NCI-H1436 (cell line): ENCODE results near the gene DPPA5.
A peak's percentile ranks its signal among the peaks of the same experiment; 100 is the strongest.
"Not testable (repeated sequence)": the region's sequence is repeated elsewhere in the genome, so short reads cannot be mapped to it uniquely, and the experiment has no call there.

ENCODE experiments used
- DNase-seq: peaks from one replicate; lab custom pipeline; 2025; lab: John Stamatoyannopoulos, UW

DPPA5 gene

GRCh38 chr6:73364121-73364520, 10.0 kb upstream of the DPPA5 start:
- no peak for DNase-seq

- no peak for DNase-seq
Observed at GRCh38 chr6:73363537-73363875, 9.4 kb upstream of the DPPA5 start.

- DNase-seq, result no peak
Observed at GRCh38 chr6:73362869-73363536, 8.9 kb upstream of the DPPA5 start.

GRCh38 chr6:73362358-73362757, 8.3 kb upstream of the DPPA5 start, which contains the start of gene KHDC3L:
TSS of gene KHDC3L (plus strand) at chr6:73362658. CDS start at chr6:73362730, 72 bp downstream.
- DNase-seq, result no peak

- DNase-seq, result no peak
Observed at GRCh38 chr6:73349311-73349710, 4.8 kb downstream of the DPPA5 start.

- DNase-seq, result no peak
Observed at GRCh38 chr6:73348550-73349204, 5.4 kb downstream of the DPPA5 start.

GRCh38 chr6:73343164-73343563, 10.9 kb downstream of the DPPA5 start:
- no peak for DNase-seq

- no peak for DNase-seq
Observed at GRCh38 chr6:73342174-73342573, 11.9 kb downstream of the DPPA5 start.

GRCh38 chr6:73341335-73341734, 12.7 kb downstream of the DPPA5 start:
- no peak for DNase-seq

- no peak for DNase-seq
Observed at GRCh38 chr6:73340048-73340447, 14.0 kb downstream of the DPPA5 start.

- DNase-seq, result no peak
Observed at GRCh38 chr6:73339340-73339739, 14.7 kb downstream of the DPPA5 start.

GRCh38 chr6:73329201-73329600, 24.9 kb downstream of the DPPA5 start:
- no peak for DNase-seq

- no peak for DNase-seq
Observed at GRCh38 chr6:73328790-73329189, 25.3 kb downstream of the DPPA5 start.

- DNase-seq, result no peak
Observed at GRCh38 chr6:73325656-73326055, 28.4 kb downstream of the DPPA5 start.

GRCh38 chr6:73323323-73323722, 30.8 kb downstream of the DPPA5 start:
- no peak for DNase-seq

GRCh38 chr6:73314577-73315492, 39.2 kb downstream of the DPPA5 start:
- no peak for DNase-seq

- DNase-seq, result not testable (repeated sequence)
Observed at GRCh38 chr6:73310503-73310845, 43.6 kb downstream of the DPPA5 start.

- peak; percentile 49 for DNase-seq
Observed at GRCh38 chr6:73309785-73310502, 44.1 kb downstream of the DPPA5 start.

GRCh38 chr6:73309535-73309784, 44.6 kb downstream of the DPPA5 start:
- peak; percentile 25 for DNase-seq

- peak; percentile 15 for DNase-seq
Observed at GRCh38 chr6:73308712-73309534, 45.2 kb downstream of the DPPA5 start.

- DNase-seq, result not testable (repeated sequence)
Observed at GRCh38 chr6:73303773-73304172, 50.3 kb downstream of the DPPA5 start.
